HS-27A (cell line): Measurements from ENCODE around the gene CEP112.
A peak's percentile ranks its signal among the peaks of the same experiment; 100 is the strongest.

Experiments used
- DNase-seq: peaks from one replicate; pipeline ENCODE4 v3.0.0-alpha.2; 2012; ENCODE audit warnings: low read depth, missing footprints

The CEP112 gene

DNA sequence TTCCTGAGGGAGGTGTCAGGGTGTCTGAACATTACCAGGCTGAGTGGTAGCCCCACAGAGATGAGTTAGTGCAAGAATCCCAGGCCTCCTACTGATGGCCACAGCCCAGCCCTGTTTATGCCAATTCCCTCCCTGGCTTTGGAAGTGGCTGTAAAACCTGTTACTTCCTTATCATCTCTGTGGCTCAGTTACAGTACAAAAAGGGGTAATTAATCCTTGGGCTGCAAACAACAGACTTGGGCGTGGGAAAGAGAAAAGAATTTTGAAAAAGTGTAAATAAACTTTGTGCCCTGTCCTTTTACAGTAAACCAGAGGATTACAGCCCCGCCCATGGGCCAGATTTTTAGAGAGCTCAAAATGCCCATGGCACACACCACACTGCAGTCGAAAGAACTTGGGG, 557.4 kb downstream of the CEP112 start:
- no peak for DNase-seq

DNA sequence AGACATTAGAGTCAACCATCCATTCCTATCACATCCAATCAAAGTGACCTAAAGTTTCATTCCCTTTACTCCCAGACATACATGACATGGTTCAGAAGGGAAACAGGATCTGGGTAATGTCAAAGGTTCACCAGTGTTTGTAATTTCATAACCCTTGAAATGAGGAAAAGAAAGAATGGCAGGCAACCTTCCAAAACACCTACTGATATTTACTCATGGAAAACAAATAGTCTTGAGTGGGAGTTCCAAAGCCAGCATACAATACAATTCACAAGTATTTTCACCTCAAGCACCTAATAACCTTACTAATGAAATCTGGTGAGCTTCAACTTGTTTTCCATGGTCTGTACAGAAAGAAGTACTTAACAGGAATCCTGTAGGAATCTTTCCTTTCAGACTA, 557.9 kb downstream of the CEP112 start:
- DNase-seq, result no peak

GRCh38 chr17:65633146-65633881, 558.6 kb downstream of the CEP112 start:
- no peak for DNase-seq

GRCh38 chr17:65630502-65630901, 561.4 kb downstream of the CEP112 start:
- DNase-seq, result no peak

GRCh38 chr17:65629234-65629690, 562.7 kb downstream of the CEP112 start:
- DNase-seq, result no peak

DNA sequence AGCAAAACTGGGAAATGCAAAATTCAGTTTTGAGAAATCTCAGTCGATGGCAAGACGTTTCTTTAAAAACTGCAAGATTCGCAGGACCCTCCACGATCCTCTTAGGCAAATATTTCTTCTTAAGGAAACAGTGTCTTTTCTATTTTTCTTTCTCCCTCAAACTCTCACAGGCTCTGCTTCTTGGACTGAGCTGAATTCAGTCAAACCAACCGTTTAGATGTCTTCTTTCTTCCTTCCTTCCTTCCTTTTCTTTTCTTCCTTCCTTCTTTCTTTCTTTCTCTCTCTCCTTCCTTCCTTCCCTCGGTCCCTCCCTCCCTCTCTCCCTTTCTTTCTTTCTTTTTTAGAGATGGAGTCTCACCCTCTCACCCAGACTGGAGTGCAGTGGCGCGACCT, 563.3 kb downstream of the CEP112 start:
- DNase-seq, result no peak

DNA sequence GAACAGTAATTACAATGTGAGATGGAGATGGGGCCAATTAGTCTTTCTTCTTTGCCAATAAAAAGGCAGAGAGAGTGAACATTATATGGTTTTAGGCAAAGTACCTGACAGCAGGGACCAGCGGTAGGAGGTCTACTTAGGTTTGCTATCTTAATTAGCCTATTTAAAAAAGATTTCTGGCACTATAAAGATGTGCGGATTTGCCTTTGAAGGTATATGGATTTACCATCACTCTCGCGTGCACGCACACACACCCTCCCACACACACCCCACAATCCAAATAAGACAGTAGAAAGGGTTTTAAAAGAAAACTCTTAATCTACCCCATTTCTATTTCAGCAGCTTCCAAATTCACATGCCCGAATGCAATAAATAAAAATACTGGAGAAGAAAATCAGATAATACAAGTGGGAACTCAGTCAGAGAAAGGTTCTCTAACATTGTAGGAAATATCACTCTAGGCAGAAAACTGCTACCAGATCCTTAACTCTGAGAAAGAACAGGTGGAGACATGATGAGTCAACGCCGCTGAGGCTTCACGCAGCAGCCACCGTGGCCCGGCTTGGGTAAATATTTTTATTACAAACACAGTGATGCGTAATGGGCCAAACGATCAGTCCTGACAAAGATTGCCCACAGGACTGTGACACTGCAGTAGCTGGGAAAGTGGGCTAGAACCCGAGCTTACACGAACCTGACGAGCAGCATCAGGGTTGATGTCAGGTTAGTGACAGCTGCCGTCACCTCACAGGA, 563.9 kb downstream of the CEP112 start:
- peak; percentile 3 for DNase-seq

DNA sequence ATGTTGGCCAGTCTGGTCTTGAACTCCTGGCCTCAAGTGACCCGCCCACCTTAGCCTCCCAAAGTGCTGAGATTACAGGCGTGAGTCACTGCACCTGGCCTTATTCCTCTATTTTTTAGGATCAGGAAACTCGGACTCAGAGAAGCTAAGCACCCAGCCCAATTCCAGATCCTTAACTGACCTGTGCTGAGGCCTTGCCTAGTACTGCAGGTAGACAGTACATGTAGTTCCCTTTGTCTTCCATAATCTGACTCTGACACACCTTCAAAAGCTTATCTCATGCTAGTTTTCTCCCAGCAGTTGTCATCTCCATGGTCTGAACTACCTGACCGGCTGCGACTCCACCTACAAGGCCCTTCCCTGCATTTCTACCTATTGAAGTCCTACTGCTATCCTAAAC, 564.8 kb downstream of the CEP112 start:
- no peak for DNase-seq

DNA sequence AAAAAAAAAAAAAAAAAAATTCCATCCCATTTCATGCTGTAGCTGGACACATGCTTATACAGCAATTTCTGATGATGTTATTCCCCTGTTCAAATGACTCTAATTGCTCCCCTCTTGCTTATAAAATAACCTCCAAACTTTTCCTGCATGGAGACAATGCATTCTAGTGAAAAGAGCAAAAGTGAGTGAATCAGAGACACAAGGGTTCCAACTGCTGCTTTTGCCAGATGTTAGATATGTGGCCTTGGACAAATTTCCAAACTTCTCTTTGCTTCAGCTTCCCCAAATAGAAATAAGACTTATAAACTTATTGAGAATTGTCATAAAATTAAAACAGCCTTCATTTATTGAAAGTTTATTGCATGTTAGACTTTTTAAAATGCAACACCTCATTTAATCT, 565.5 kb downstream of the CEP112 start:
- DNase-seq, result no peak

GRCh38 chr17:65618516-65618915, 573.4 kb downstream of the CEP112 start:
- no peak for DNase-seq

DNA sequence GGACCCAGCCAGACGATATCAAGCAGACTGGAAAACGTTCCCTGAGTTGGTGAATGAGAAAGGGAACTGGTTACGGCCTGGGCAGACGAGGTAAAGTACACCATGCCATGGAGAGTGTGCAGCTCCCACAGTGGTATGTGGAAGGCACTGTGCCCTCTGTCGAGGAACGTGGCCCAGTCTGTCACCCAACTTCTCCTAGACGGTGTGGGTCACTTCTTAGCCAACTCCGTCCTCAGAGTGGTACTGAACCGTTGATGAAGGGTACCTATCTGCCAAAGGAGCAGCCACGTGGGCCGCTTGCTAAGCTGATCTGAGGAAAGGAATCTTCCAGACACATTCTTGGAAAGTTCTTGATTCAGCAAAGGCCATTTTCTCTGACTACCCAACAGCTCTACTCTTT, 574.4 kb downstream of the CEP112 start:
- no peak for DNase-seq

GRCh38 chr17:65609749-65610148, 582.2 kb downstream of the CEP112 start:
- DNase-seq, result no peak

DNA sequence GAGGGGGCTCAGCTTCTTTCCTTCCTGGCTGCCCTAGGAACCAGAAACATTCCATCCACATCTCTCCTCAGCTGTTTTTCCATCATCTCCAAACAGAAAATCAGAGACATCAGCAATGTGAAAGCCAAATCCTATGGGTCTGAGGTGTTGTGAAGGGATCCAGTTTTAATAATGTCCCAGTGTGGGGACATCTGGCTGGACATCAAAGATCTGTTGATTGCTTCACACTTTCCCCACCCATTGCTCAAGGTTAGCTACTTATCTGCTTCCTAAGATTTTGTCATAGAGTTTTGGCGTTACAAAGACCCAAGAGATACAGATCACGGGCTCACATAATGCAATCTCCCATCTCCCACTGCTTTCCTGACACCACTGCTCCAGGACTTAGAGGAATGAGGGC, 582.6 kb downstream of the CEP112 start:
- no peak for DNase-seq

DNA sequence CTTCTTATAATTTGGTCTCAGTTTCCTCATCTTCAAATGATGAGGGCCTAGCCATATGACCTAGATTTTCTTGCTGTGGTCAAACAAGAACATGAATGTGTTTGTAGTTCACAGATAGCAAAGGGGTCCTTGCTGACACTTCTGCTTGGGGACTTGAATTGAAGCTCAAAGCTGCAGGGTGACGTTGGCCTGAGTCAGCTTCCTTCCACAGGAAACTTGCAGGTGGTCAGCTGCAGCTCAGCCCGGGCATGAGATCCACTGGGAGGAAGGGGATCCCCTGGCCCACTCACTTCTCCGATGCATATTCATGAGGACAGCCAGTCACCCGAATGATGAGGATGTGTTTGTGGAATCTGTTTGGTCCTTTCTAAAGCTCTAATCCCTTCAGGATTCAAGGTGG, 587.9 kb downstream of the CEP112 start:
- DNase-seq, result no peak

GRCh38 chr17:65601881-65602280, 590.1 kb downstream of the CEP112 start:
- no peak for DNase-seq

- DNase-seq, result no peak
Measured at GRCh38 chr17:65601145-65601544, 590.8 kb downstream of the CEP112 start.

DNA sequence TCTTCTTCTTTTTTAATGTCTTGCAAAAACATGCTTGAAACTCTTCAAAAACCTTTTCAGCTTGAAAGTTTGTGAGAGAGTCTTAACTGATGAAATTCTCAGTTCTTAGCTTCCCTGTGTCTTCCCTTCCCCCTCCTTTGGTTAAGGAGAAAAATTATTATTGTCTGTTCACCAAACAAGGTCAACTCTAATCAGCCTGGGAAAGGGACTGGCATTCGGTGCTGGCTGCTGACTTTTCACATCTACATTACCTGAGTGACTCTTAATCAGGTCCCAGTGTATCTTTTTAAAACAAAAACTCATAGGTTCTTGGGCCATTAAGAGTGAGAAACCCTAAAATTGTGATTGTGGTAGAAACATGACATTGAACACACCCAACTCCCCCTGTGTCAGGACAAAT, 591.4 kb downstream of the CEP112 start:
- no peak for DNase-seq

DNA sequence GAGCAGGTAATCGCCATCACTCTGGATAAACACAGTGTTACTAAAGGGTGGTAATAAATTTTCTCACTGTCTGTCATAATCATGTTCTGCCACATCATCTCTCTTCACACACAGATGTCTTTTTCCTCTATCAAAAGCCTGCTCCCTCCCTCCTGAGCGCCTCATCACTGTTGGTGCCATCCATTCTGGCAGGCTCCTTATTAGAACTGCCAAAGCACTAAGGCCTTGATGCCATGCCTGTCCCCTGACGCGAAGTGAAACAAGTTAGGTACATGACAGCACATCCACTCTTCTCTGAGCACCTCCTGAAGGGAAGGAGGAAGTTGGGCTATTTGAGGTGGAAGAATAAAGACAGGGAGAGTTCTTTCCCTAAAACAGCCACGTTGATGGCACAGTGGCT, 592.3 kb downstream of the CEP112 start:
- no peak for DNase-seq

- DNase-seq, result no peak
Measured at GRCh38 chr17:65598746-65599145, 593.2 kb downstream of the CEP112 start.

DNA sequence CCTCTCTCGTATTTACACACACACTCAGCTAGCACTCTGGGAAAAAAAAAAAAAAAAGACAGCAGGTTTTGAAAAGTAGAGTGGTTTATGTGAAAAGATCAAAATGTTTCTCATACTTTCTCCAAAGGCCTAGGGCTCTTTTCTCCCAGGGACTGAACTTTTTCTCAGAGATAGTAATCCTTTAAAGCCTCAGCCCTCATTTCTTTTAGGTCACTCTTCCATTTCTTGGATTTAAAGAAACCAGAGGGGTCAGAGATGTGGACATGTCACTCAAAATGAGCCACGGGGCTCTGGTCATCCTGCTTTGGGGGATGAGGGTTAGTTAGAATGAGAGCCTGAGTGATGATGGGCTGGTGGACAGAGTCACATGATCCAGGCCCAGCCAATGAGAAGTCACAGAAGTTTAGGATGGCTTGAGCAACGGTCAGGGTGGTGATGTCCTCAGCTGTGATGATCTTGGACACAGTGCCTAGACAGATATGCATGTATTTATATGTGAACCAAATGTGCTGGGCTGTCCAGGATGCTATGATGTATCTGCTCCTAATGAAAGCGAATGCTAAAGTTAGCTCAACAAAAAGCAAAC, 596.8 kb downstream of the CEP112 start:
- no peak for DNase-seq

DNA sequence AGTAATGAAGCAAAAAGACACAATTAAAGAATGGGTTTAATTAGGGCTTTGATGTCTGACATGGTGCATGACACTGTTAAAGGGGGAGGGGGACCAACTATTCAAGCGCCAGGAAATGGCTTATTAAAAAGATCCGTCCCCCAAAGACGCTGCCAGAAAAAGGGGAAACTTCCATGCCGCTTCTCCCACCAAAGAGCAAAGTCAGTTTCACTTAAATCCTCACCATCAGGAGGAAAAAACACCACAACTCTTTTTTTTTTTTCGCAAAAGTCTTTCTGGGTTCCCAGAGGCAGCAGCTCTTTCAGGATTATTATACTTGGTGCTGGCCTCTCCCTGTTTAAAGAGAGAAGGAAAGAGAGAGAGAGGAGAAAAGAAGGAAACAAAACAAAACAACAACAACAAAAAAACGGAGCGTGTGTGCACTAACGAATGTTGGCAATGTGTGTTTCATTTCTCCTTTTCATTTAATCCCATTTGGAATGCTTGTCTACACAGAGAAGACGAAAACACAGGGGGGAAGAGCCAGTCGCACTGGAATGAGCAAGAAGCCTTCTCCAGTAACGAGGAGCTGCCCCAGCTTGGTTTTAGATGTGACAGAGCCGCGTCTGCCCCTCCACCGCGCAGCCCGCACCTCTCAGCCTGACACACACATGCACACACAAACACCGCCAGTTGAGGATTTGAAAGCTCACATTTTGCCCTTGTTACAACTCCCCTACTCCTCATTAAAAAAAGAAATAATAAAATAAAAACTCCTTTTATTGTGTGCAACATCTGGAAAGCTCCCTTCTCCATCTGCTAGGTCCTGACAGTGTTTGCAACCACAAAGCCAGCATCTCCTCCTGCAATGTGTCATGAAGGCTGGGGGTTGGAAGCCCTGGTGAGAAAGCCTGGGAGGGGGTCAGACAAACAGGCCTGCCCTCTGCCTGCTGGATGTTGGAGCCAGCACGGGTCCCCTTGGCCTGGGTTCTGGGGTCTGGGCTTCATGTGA, 597.8 kb downstream of the CEP112 start:
- DNase-seq, result no peak
